OCI-M1 (cell line): ENCODE results near the gene TBC1D22A.

ENCODE experiments used
- DNase-seq: peaks from one replicate; lab custom pipeline; 2025; lab: John Stamatoyannopoulos, UW

Gene TBC1D22A

GRCh38 chr22:46909237-46910030 lies 147.0 kb downstream of the TBC1D22A start:
- no peak for DNase-seq

- DNase-seq, result no peak
These were observed 148.2 kb downstream of the TBC1D22A start for GRCh38 chr22:46910624-46911023.

GRCh38 chr22:46911346-46911745 lies 148.9 kb downstream of the TBC1D22A start:
- no peak for DNase-seq

GRCh38 chr22:46913351-46913750 lies 150.9 kb downstream of the TBC1D22A start:
- no peak for DNase-seq

DNA sequence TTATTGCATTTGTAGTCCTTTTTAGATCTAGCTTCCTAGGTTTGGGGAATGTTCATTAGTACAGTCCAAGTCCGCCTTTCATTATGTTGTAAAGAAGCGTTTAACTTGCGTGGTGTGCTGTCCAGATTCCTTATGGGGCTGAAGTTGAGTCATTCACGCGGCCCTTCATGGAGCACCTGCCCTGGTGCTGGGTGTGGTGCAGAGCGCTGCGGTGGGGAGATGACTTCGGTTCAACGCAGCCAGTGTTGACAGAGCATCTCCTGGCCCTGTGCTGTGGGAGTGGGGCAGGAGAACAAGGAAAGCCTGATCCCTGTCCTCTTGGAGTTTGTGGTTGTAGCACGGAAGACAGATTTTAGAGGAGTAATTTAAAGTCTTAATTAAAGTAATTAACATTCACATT lies 152.0 kb downstream of the TBC1D22A start:
- DNase-seq, result no peak

DNA sequence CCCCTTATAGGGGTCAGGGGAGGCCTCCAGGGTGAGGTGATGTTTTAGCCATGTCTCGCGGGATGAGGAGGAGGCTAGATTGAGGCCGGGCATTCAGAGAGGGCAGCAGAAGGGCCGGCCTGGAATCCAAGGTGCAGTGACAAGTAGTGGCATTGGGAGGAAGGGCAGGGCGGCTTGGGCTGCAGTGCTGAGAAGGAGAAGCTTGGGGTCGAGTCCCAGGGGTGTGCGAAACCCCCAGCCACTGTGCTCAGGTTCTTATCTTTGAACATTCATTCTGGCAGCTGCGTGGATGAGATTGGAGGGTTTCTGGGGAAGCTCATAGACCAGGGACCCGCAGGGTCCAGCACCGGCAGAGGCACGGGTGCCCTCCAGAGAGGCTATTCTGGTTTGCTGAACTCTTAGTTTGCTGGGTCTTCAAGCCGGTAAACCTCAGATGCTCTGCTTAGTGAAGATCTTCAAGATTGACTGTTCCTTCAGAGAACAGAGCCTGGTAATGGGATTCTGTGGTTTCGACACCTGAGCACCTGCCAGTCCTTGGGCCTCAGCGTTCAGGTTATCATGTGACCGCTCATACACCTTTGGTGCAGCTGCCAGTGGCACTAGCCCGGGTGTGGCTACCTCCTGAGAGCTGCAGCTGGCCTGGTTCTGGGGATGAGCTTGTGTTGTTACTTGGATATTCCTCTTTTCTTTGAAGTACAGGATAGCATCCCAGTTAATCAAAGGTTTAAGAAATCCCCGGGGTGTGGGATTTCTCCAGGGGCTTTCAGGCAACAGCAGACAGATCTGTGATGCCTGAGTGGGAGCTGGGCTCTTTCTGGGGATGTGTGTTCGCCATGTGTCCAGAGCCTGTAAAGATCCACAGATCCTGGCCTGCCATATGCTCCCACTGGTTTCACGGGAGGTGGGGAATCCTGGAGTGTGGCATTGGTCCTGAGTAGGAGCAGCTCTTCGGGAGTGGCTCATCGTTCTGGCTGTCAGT lies 152.8 kb downstream of the TBC1D22A start:
- DNase-seq, result no peak

DNA sequence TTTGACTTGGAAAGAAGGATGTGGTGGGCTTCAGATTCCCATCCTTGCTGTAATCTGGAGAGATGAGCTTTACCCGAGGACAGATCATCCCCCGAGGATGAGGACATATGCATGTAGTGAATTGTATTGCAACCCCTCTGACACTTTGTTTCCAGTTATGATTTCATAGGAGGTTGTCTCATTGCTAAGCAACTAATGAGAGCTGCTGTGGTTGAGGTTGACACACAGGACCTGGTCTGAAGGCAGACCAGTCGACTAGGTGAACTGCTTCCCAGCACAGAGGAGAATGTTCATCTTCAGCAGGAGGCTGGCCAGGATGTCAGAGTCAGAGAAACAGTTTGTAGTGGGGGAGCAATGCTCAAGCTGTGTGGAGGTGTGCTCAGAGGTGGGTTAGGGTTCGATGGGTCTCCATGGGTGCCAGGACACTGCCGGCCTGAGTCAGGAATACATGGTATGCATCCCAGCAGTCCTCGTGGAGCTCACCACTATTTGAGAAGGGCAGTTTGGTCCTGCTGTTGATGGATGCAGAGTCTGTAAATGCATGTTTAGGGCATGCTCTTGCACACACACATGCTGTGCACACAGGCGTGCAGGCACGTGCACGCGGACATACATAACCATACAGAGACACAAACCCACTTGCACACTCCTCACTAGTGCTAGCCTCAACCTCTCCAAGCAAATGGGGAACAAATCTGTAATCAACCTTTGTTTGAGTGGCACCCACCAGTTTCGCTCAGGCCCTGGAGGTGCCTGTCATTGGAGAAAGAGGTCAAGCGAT lies 153.7 kb downstream of the TBC1D22A start:
- DNase-seq, result no peak

DNA sequence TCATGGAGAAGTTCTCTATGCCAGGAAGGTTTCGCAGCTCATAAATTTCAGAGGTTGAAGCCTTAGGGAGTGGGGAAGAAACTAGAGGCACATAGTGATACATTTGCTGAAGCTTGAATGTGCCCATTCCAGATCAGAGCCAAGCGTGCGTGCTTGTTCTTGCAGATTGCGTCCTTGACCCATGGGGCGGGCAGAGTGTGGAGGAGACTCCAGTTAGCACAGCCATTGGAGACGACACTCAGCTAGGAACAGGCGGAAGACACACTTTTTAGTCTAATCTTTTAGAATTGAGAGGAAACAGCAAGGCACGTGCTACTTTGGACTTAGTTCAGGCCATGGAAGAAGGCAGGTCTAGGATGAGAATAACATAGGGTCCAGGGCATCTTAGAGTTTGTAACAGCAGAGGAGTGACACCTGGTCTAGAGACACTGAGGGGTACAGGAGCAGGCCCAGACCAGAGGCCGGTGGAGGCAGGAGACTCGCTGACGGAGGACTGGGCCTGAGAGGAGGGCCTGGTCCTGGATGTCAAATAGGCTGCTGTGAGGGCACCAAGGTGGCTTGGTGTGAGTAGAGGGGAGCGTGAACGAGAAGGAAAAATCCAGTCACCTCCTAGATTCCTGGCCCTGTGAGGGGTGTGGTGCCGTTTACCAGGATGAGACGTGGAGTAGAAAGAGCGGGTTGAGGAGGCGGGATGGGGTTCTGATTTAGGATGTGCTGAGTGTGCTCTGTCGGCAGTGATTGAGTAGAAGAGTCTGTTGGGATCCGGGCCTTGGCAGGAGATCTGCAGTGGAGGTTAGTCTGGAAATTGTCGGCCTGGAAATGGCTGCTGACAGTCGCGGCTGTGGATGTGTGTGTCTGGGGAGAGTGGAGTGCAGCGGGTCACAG lies 154.7 kb downstream of the TBC1D22A start:
- DNase-seq, result no peak

DNA sequence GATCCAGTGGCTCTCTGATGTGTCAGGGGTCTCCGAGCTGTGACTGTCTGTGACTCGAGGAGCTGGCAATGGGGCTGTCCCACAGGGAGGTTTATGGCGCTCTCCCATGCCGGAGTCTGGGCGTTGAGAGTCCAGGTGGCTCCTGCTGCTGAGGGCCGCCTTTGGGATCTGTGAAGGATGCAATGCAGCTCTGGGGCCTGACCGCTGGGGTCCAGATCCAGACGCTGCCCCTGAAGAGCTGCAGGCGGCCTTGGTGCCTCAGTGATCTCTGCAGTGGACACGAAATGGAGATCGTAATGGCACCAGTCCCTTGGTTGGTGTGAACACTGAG lies 155.3 kb downstream of the TBC1D22A start:
- DNase-seq, result no peak

GRCh38 chr22:46918197-46918596 lies 155.7 kb downstream of the TBC1D22A start:
- DNase-seq, result no peak

- DNase-seq, result no peak
These were observed 159.6 kb downstream of the TBC1D22A start for GRCh38 chr22:46922037-46922436.

DNA sequence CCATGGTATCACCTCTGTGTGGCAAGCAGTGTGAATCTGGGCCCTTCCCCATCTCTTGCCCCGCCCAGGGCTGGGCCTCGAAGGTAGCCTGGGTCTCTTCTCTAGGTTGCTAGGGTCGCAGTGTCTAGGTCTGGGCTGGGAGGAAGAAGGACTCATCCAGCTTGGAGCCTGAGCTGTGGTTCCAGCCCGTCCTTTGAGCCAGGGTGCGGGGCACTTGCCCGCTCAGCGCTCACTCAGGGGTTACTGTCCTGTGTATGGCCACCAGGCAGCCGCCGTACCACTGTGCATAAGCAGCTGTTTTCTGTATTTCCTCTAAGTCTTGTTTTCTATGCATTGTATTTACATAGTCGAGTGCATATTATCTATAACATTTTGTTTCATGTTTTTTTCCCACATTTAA lies 160.9 kb downstream of the TBC1D22A start:
- no peak for DNase-seq

DNA sequence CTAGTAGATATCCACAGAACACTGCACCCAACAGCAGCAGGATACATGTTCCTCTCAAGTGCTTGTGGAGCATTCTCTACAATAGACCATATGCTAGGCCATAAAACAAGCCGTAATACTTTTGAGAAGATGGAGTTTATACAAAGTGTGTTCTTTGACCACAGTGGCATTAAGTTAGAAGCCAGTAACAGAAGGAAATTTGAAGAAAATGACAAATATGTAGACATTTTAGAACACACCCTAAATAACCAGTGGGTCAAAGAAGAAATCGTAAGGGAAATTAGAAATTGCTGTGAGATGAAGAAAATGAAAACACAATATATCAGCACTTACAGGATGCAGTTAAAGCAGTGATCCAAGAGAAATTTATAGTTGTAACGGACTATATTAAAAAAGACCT lies 163.4 kb downstream of the TBC1D22A start:
- DNase-seq, result no peak

GRCh38 chr22:46929046-46929709 lies 166.7 kb downstream of the TBC1D22A start:
- peak; percentile 63 for DNase-seq

- DNase-seq, result no peak
These were observed 167.3 kb downstream of the TBC1D22A start for GRCh38 chr22:46929710-46930204.

DNA sequence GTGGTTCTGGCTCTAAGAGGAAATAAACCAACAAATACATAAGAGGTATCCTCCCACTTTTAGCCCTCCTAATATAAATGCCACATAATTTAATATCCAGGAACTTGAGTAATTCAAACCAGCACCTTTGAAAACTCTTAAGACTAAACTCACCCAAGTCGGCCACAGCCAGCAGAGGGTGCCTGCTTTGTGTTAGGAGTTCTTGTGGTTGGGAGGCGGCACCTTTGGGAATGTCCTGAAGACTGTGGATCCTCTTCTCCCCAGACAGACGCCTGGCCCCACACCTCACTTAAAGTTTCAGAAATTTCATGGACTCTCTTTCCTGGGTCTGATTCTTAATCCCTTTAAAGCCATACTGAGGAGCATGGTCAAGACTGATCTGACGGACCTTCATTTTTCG lies 169.0 kb downstream of the TBC1D22A start:
- no peak for DNase-seq

DNA sequence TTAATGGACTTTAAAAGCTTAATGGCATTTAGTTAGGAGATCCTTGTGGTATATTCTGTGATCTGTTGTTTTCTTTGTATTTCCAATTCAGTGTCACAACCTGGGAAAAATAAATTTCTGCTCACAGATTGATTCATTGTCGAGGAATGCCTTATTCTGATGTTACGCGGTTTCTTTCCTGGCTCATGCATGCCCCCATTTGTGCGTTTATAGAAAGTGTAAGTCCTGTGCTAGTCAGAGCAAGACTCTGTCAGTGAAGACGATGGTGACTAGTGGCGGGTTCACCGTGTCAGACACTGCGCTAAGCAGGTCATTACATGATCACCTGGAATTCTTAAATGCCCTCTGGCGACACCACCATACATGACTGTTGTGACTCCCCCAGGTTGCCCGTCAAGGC lies 169.4 kb downstream of the TBC1D22A start:
- no peak for DNase-seq

GRCh38 chr22:46933040-46933930 lies 170.8 kb downstream of the TBC1D22A start:
- DNase-seq, result no peak

GRCh38 chr22:46934172-46934745 lies 171.8 kb downstream of the TBC1D22A start:
- DNase-seq, result no peak
